Left hindlimb (tissue), 1 donor: Measurements from ENCODE around the gene SLC37A2.
"Not testable (repeated sequence)": the region's sequence is repeated elsewhere in the genome, so short reads cannot be mapped to it uniquely, and the experiment has no call there.

ENCODE experiments used
- DNase-seq: peaks from one replicate; pipeline ENCODE4 v3.0.0-alpha.2; 2018

The SLC37A2 gene

GRCh38 chr11:125062931-125063428, at the start of gene SLC37A2:
Gene SLC37A2, plus strand, starts transcription at chr11:125063305. Its CDS starts 63 bp downstream, at chr11:125063368.
- peak; percentile 71 for DNase-seq

GRCh38 chr11:125016413-125016812, 46.7 kb upstream of the SLC37A2 start:
- no peak for DNase-seq

DNA sequence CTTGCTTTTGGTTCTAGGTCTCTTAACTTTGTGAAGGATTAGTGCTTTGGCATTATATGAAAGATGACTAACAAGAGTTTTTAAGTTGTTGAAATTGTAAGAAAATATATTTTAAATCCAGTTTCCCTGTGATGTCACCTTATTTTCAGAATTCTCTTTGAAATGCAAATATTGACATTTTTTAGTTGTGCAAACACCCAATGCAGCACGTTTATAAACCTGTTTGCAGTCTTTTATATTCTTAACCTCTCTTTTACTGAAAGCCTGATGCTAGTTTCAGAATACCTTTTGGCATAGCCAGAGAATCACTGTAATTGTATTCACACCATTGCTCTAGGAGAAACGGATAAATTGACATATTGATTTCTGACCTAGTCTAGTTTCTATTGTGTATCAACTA, 42.8 kb upstream of the SLC37A2 start:
- DNase-seq: no peak

DNA sequence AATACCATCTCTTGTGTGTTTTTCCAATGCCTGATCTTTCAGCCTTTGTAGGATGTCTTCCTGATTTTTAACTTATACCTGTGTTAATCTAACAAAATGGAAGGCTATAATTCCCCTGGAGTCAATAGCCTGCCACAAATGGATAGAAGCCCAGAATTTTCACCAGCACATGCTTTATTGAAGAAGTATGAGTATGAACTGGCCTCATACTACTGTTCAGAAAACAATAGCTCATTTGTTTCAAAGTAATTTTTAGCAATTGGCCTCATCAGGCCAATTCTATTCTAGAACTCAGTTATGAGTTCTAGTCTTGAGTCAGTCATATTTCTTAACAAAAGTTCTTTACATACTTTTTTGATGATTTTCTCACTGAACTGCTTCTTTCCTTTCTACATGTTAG, 40.6 kb upstream of the SLC37A2 start:
- no peak for DNase-seq

GRCh38 chr11:125025968-125026367, 37.1 kb upstream of the SLC37A2 start:
- DNase-seq: no peak

DNA sequence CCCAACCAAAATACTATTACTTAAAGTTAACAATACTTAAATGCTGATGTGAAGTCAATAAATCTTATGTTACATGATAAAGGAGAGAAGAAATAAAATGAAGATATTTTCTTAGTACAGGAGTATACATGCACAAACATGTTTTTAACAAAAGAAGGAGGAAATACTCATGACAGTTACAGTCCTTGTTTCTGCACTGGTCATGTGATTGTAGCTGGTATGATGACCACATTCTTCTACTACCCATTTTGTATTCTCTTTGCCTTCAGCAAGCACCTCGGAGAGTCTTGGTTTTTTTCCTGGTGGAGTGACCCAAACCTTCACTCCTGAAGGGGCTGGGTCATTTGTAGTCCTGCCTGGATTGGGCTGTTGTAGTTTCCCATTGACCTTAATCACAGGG, 33.7 kb upstream of the SLC37A2 start:
- not testable (repeated sequence) for DNase-seq

DNA sequence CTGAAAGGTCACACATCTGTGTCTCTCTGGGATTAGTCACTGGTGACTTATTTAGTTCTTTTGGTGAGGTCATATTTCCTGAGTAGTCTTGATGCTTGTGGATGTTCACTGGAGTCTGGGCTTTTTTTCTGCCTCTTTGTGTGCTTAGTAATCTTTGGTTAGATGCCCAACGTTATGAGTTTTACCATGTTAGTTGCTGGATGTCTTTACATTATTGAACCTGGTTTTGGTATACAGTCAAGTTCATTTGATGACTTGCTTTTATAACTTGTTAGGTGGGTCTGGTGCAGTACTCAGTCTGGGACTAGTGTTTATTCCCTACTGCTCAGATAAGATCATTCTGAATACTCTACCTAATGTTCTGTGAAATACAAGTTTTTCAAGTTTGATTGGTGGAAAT, 26.2 kb upstream of the SLC37A2 start:
- no peak for DNase-seq

DNA sequence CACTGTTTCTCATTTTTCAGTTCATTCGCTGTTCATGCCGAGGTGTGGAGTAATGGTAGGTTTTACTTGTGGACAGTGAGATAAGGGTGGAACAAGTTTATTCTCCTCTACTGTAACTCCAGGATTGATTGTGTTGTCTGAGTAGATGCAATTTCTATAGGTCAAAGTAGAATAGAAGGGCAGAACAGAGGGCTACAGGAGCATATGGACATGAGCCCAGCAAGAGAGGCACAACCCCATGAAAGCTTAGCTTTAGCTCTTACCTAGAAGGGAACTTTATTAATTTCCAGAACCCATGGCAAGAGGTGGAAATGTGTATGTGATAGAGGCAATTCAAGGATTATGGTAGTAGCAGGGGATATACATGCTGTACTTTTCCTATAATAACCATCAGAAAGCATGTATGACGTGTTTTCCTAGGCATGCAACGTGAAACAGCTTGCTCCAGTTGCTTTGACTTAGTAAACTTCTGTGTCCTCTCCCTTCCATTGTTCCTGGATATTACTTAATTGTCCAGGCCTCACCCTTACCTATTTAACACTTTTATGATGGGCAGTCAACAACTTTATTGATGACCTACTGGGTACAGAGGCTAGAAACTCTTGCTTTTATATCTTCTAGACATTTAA, 13.8 kb upstream of the SLC37A2 start:
- no peak for DNase-seq

DNA sequence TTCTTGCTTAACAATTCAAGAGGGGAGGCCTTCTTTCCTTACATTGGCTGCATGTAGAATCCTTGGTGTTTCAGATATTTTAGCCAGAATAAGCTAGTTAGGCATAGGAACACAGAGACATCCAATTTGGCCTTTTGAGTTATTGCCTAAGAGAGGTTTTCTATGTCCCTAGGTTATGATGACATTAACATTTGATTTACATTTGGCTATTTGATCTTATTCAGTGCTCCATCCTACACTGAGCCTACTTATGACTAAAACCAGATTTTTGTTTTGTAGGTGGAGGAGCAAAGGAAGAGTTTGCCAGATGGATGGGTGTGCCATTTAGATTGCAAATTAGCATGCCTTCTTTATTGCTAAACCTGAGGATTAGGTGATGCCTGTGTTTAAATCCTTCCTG, 11.1 kb upstream of the SLC37A2 start:
- DNase-seq: no peak

DNA sequence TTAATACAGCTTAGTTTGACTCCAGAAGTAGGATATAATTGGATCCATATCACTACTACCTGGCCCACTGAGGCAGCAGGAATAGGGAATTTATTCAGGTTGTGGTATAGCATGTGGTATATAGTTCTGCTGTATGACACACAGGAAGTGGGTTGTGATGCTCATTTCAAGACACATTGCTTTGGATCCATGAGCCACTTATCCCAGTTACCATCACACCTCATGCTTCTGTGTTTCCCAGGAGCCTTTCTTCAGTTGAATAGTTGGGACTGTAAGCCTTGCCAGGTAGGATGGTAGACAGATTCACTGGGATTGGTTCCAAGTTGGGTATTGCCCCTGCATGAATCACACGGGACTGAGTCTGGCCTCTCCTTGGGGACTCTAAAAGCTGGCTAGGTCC, 9.9 kb upstream of the SLC37A2 start:
- DNase-seq: no peak

DNA sequence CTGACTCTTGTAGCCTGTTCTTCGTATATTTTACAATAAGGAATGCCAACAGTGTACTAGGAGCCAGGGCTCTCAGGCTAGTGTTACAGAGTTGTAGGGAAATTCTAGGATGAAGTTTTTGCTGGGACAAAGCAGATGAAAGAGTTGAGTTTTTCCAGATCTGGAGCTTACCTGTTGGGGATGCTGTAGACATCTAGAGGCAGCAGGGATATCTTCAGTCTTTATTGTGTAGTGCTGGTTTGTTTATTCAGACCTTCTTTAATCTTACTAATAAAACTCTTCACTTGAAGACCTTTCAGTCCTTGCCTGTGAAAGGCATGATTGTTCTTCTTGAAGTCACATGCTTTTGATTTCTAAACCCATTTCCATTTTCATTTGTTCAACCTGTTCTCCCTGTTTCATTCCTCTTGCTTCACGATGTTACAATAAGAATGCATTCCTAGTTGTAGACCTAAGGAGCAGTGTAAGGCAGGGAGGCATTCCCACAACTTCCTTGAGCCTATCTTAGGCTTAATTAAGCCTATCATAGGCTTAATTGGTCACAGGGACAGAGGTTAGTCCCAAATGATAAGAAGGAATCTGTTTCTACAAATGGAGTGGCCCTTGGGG, 7.9 kb upstream of the SLC37A2 start:
- DNase-seq: no peak

DNA sequence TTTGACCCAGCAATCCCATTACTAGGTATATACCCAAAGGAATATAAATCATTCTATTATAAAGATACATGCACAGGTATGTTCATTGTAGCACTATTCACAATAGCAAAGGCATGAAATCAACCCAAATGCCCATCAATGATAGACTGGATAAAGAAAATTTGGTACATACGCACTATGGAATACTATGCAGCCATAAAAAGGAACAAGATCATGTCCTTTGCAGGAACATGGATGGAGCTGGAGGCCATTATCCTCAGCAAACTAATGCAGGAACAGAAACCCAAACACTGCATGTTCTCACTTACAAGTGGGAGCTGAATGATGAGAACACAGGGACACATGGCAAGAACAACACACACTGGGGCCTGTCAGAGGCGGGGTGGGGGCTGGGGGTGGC, 7.0 kb upstream of the SLC37A2 start:
- not testable (repeated sequence) for DNase-seq

GRCh38 chr11:125056931-125057692, 6.0 kb upstream of the SLC37A2 start:
- no peak for DNase-seq

DNA sequence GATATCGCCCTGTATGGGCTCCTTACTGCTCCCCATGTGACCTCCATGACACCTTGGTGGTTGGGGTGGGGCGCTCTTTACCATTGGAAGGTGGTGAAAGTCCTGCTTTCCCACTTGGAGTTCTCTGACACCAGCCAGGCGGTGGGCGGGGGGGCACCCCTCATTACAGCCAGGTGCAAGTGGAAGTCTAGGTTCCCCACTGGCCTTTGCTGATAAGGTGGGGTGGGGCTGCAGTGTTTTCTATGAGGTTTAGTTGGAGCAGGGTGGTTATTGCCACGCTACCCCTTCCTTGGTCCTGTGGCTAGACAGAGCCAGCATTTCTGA, 5.5 kb upstream of the SLC37A2 start:
- DNase-seq: no peak

DNA sequence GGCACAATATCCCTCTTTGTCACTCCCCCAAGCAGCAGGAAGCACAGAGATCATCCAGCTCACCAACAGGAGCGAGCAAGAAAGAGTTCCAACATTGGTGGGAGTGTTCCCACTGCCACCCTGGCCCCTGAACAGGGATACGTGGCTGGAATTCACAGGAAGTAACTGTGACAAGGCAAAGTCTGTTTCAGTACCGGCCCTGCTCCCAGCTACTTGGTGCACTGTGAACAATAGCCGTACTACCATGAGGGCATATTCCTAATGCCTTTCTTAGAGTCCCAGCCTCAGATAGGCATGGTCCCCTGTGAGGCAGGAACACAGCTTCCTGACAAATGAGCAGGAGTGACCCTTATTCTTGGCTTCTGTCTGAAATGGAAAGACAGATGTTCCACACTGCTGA, 1.8 kb upstream of the SLC37A2 start:
- no peak for DNase-seq

- DNase-seq: no peak
These were observed 731 bp upstream of the SLC37A2 start for GRCh38 chr11:125062218-125062930.

- DNase-seq: no peak
These were observed 431 bp downstream of the SLC37A2 start for GRCh38 chr11:125063429-125064043.

- no peak for DNase-seq
These were observed 965 bp downstream of the SLC37A2 start for GRCh38 chr11:125064070-125064469.

DNA sequence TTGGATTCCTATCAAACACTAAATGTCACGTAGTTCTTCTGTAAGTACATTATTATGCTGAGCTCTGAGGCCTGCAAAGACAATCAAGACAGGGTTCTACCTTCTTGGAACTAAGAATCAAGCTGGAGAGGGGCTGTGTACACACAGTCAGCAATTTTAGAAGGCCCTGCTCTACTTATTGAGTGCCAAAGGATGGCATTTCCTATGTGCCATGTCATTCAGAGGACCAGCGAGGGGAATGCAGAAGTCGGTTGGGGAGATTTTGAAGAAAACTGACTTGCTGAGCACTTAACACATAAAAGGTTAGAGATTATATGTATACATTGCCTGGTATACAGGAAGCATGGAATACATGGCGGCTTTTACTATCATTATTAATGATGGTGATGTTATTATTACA, 5.3 kb downstream of the SLC37A2 start:
- no peak for DNase-seq

DNA sequence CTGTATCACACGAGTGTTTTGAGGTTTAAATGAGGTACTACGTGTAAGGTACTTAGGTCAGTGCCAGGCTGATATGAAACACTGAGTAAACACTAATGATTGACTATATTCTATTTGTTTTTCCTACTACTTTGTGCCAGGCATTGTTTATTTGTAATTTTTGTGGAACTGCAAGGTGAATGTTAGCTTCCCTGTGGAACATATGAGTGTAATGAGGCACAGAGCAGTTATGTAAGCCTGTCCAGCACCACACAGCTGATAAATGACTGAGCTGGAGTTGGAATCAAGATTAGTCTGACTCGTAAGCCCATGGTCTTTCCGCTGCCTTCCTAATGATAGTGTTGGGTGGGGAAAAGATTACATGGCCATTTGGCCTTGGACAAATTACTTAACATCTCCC, 5.9 kb downstream of the SLC37A2 start:
- no peak for DNase-seq

GRCh38 chr11:125069796-125070195, 6.7 kb downstream of the SLC37A2 start:
- no peak for DNase-seq

DNA sequence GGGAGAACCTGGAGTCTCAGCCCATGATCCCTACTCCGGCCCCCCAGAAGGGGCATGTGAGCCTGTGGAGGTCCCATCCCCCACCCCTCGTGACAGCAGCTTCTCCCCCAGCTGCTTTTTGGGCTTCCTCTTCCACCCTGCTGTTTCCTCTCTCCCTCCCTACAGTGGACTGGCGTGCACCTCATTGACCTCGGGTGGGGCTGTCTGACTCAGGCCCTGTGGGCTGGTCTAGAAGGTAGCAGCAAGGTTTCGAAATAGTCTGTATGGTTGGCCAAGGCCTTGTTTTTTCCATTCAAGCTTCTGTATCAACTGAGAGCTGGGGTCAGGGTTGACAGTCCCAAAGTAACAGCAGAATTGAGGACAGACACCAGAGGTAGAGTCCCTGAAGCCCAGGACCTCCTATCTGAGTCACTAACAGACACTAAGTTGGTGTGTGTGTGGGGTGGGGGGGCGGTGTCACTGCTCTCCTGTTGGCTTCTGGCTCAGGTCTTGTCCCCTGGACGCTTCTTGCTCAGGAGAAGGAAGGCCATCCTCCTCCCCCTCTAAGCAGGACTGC, 7.7 kb downstream of the SLC37A2 start:
- peak; percentile 49 for DNase-seq

GRCh38 chr11:125071435-125071834, 8.3 kb downstream of the SLC37A2 start:
- DNase-seq: no peak
